GM18870 (cell line): ENCODE data around the gene ACTRT2.

Source experiments
- ATAC-seq: cut with Tn5 transposase; IDR thresholded peaks from one replicate; pipeline ENCODE4 v1.9.1; 2021; ENCODE audit warnings: moderate library complexity; ENCODE audit not compliant: unreplicated experiment

ACTRT2 gene

GRCh38 chr1:2983706-2984398 lies 37.4 kb upstream of the ACTRT2 start:
- ATAC-seq: no peak

GRCh38 chr1:2984399-2985061 lies 36.7 kb upstream of the ACTRT2 start:
- no peak for ATAC-seq

DNA sequence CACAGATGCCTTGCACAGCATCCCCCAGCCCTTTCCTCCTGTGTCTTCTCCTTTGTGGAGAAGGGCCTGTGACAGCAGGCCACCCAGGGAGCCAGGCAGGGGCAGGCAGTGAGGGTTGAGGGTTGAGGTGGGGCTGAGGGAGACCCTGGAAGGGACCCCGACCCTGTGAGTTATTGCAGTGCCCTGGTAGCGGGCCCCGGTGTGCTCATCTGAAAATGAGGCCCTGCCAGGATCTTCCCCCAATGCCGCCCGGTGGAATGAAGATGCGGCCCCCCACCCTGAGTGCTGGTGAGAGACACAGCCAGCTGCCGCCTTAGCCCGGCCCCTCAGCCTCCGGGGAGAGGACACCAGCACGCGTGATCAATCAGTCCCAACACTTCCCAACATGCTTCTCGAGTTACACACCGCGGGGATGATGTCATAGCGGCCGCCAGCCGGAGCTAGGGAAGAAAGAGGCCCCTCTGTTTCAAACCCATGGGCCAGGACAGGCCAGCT lies 36.2 kb upstream of the ACTRT2 start:
- ATAC-seq: no peak

- no peak for ATAC-seq
Observed at GRCh38 chr1:2985694-2986548, 35.3 kb upstream of the ACTRT2 start.

DNA sequence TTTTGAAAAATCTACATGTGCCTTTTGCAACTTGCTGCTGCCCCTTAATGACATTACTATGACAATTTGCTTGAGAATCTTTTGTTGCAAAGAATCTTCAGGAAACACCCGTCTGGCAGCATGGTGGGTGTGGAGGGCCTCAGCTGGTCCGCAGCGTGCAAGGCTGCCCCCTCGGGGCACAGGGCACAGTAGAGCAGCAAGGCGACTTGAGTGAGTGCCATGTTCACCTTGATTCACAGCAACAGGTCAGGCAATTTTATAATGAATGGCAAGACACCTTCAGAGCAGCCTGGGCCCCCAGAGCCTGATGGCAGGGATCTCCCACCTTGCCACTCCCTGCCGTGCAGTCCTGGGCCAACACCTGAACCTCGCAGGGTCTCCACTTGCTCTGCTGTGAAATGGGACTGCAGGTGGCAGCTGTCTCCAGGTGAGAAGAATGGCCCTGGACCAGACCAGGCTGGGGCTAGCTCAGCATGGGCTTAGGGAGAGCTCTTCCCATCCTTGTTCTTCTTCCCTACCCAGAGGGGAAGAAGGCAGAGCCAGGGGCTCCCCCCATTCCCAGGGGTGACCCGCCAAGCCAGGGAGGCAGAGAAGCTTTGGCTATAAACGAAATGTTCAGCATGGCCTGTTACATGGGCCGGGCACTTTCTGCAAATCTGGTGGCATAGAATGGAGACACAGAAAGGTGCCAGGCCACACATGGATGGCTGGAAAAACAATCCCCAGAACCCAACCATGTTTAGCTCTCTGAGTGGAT lies 34.5 kb upstream of the ACTRT2 start:
- no peak for ATAC-seq

- ATAC-seq: no peak
Observed at GRCh38 chr1:2987773-2988172, 33.5 kb upstream of the ACTRT2 start.

- ATAC-seq: no peak
Observed at GRCh38 chr1:2988256-2988655, 33.0 kb upstream of the ACTRT2 start.

GRCh38 chr1:2989185-2989584 lies 32.1 kb upstream of the ACTRT2 start:
- no peak for ATAC-seq

DNA sequence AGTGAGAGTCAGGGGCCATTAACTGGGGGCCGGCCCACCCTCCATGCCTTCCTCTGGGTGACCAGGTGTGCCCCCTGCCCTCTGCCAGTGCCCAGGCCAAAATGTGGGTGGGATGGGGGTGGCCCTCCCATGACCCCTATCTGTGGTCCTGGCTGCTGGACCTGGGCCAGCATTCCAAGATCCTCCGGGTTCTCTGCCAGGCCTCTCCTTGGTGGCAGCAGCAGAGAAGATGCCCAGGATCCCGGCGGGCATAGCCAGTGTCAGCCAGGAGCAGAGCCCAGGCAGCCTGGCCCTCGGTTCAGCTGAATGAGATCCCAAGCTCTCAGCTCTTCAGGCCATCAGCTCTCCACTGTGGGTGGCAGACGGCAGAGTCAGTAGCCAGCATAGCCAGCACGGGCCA lies 31.3 kb upstream of the ACTRT2 start:
- no peak for ATAC-seq

- no peak for ATAC-seq
Observed at GRCh38 chr1:2990376-2991115, 30.7 kb upstream of the ACTRT2 start.

DNA sequence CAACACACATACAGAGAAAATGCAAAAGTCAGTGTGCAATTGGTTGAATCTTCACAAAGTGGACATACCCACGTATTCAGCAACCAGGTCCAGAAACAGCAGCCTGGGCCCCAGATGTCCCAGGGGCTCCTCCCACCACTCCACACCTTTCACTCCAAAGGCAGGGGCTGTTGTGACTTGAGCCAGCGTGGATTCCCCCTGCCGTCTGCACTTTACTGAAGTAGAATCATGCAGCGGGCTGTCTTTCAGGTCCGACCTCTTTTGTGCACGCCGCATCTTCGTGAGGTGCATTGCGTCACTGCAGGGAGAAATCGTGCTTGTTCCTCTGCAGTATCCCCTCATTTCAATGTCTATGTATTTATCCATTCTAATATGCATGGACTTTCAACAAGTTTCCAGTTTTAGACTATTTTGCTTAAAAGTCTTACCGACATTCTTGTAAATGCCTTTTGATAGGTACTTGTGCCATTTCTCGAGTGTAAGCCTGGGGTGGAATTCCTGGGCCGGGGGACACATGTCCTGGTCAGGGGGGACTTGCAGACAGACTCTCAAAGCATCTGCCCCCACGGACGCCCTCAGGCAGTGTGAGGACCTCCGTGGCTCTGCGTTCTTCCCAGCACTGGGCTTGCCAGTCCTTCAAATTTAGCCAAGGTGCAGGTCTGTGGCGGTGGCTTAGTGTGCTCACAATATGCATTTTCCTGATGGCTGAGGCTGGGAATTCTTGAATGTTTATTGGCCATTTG lies 29.3 kb upstream of the ACTRT2 start:
- no peak for ATAC-seq

DNA sequence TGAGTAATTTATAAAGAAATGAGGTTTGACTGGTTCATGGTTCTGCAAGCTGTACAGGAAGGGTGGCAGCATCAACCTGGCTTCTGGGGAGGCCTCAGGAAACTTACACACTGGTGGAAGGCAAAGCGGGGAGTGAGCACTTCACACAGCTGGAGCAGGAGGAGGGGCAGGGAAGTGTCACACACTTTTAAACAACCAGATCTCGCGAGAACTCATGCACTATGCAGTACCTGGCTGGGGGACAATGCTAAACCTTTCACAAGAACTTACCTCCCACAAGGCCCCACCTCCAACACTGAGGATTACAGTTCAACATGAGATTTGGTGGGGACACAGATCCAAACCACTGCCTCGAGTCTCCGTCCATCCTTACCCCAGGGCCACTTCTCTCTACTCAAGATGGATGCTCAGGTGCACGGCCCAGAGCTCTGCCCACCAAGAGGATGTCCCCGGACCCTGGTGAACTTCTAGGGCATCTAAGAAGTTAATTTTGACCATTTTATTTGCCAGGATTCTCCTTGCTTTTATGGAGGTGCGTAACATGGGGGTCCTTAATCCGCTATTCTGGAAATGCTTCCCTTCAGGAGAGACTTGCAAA lies 22.7 kb upstream of the ACTRT2 start:
- no peak for ATAC-seq

- ATAC-seq: no peak
Observed at GRCh38 chr1:2999138-2999537, 22.1 kb upstream of the ACTRT2 start.

DNA sequence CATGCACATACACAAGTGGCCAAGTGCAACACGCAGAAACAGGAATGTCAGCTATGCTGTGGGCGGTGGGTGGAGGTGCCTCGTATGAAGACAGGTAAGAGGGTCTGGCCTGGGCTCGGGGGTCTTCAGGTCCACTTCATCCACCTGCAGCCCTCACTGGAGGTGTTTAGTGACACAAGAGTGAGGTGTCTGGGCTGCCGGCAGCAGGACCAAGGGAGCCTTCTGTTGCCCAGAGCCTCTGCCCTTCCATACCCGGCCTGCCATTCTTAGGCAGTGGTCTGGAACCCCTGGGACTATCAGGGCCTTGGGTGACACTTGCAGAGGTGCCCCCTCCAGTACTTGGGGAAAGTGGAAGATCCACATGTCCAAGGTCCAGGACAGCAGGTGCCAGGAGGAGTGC lies 21.7 kb upstream of the ACTRT2 start:
- ATAC-seq: no peak

GRCh38 chr1:3000214-3000613 lies 21.1 kb upstream of the ACTRT2 start:
- no peak for ATAC-seq

DNA sequence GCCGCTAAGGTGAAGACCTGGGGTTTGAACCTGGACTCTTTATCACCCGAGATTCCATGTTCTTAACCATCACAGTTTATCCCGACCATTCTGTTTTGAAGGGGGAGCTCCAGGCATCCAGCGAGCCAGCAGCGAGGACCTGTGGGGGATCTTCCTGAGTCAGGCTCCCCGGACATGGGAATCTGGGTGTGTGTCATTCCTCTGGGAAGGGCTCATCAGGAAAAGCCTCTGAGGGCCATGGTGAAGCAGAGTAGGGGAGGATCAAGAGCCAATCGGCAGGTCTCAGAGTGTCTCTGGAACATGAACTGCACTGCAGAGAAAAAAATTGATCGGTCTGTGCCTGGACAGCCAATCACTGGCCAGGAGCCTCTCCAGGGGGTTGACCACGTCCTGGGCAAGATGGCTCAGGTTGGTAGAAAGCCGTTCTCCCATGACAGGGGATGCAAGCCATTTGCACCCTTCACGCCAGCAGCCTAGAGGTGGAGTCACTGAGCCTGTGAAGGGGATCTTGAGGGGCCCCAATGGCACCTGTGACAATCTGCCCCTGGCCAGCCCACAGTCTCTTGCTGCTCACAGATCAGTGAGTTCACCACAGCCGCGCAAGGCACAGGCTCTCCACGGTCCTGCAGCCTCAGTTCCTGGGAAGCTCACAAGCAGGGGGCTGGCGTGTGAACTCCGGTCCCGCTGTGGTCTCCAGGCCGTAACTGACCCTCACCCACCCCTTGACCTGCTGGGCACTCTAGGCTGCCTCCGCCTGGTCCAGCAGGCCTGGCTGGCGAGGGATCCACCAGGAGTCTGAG lies 20.4 kb upstream of the ACTRT2 start:
- ATAC-seq: no peak

DNA sequence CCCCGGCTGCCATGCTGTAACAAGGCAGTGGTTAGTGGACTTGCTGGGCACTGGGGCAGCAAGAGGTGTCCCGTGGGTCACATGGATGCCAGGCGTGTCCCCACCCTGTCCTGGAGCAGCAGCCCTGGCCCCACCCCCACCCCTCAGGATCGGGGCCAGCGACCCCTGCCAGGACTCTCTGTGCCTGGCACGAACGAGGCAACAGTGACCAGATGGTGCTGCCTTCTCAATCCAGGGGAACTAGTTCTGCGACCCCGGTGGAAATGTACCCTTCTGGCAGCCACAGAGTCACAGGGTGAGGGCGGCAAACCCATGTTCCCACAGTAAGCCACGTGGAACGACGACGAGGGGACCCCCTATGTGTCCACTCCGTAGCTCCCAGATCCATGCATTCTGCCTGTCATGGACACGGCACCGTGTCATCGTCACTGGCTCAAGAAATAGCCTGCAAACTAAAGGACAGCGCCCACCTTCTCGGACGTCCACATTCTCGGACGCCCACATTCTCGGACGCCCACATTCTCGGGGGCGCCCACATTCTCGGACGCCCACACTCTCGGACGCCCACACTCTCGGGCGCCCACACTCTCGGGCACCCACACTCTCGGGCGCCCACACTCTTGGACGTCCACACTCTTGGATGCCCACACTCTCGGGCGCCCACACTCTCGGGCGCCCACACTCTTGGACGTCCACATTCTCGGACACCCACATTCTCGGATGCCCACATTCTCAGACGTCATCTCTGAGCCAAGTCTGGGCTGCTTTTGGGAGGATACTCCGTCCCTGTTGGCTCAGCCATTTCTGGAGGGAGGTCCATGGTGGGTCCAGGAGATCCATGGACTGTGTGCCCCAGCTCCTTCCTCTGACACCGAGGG lies 19.6 kb upstream of the ACTRT2 start:
- ATAC-seq: no peak
